GM18517 (cell line): ENCODE data around the gene MGAT5B.

ENCODE experiments used
- ATAC-seq: cut with Tn5 transposase; IDR thresholded peaks from one replicate; pipeline ENCODE4 v1.9.1; 2021; ENCODE audit warnings: mild to moderate bottlenecking, moderate library complexity; ENCODE audit not compliant: unreplicated experiment

Gene MGAT5B

DNA sequence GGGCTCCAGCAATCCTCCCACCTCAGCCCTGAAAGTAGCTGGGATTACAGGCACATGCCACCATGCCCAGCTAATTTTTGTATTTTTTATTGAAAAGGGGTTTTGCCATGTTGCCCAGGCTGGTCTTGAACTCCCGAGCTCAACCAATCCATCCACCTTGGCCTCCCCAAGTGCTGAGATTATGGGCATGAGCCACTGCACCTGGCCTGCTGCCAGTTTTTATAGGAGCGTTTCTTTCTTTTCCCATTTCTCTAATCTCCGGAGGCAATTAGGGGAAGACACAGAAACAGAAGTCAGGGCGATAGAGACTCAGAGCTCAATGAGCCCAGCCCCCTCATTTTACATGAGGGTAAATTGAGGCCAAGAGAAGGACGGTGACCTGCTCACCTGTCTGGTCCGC, 10.4 kb downstream of the MGAT5B start:
- no peak for ATAC-seq

GRCh38 chr17:76879254-76879653, 11.1 kb downstream of the MGAT5B start:
- no peak for ATAC-seq

DNA sequence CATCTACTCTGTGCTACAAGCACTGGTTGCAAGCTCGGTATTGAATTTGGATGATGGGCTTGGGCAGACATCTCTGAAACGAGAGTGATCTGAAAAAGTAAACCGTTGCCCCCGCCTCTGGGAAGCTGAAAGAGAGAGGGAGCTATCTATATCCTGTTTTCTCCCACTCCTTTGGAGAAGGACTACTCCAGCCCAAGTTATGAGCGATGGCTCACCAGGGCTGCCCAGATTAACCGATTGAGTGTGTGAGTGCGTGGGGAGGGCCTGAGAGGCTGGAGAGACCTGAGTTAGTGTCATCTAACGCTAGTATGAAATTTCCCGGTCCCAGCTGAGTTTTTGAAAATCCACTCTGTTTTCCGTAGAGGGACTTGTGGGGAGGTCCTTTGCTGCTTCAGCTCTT, 11.5 kb downstream of the MGAT5B start:
- no peak for ATAC-seq

GRCh38 chr17:76880268-76880667, 12.1 kb downstream of the MGAT5B start:
- ATAC-seq = no peak

DNA sequence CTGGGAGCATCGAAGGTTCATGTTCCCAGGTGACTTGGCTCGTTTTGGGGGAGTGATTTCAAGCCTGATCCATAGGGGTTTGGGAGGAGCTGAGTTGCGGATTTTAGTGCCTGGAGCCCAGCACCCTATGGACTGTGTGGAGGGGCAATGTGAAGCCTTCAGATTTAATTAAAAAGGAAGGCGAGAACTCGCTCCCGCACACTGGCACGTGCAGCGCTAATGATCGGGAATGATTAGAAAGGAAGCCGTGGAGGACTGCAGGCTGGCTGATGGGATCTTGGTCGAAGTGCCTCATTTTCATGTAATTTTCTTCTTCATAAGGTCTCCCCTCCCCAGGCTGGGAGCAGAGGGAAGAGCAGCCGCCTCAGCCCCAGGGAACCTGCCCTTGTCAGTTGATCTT, 12.8 kb downstream of the MGAT5B start:
- no peak for ATAC-seq

GRCh38 chr17:76881408-76881807, 13.2 kb downstream of the MGAT5B start:
- no peak for ATAC-seq

DNA sequence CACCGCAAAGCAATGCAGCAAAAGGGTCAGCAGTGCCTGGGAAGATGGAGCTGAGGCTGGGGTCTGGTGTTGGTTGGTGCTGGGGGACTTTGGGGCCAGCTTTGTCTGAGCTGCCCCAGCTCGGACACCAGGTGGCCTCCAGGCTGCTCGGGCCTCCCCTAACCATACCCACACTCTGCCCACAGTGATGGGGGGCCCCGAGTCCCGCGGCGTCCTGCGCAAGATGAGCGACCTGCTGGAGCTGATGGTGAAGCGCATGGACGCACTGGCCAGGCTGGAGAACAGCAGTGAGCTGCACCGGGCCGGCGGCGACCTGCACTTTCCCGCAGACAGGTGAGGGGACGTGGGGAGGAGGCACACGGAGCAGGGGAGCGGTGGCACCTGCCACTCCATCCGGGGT, 13.8 kb downstream of the MGAT5B start:
- ATAC-seq = no peak

GRCh38 chr17:76883744-76884525, 15.7 kb downstream of the MGAT5B start:
- ATAC-seq = no peak

GRCh38 chr17:76884995-76885893, 17.0 kb downstream of the MGAT5B start:
- no peak for ATAC-seq

DNA sequence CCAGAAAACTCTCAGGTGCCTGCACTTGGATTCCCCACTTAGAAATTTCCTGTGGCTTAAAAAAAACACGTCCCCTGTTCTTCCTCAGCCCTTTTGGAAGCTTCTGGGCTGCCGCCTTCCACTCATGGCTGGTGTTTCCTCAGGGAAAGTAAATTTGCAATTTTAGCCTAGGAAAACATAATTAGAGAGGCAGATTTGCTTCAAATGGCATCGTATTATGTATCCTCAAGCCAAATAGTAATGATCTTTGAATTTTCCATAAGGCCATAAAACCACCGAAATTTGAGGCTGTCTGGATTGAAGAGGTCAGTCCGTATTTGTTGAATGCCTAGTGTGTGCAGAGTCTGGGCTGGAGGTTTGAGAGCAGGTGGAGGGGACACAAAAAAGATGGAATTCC, 17.7 kb downstream of the MGAT5B start:
- no peak for ATAC-seq

GRCh38 chr17:76886395-76886794, 18.2 kb downstream of the MGAT5B start:
- no peak for ATAC-seq

- no peak for ATAC-seq
Observed at GRCh38 chr17:76887802-76888201, 19.6 kb downstream of the MGAT5B start.

DNA sequence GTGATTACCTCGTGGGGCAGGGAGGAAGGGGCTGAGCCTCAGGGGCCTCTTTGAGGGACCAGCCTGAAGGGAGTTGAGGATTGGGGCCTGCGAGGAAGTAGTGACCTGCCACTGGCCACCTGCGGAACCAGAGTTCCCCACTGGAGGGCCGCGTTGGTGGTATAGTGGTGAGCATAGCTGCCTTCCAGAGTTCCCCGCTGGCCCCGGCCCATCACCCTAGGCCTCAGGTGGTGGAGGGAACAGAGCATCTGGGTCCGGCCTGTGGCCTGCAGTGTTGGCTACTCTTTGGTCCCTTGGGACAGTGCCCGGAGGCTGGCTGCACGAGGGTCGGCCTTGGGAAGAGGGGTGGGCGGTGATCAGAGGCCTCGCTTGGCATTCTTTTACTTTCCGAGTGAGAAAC, 20.5 kb downstream of the MGAT5B start:
- no peak for ATAC-seq

DNA sequence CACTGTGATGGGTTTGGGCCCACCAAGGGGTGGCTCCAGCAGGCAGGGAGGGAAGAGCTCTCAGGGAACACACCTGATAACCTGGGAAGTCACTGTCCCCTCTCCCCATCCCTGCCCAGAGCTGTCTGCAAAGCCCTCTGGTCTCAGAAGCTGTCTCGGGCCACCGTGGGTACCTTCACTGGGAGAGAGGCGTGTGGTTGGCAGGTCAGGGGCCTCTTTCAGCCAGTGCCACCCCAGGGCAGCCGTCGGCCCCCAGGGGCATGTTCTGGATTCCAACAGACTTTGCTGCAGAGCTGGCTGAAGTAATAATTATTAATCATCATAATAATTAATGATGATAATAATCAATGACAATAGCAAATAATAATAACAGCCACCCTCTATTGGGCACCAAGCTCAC, 21.1 kb downstream of the MGAT5B start:
- no peak for ATAC-seq

GRCh38 chr17:76892329-76892728, 24.1 kb downstream of the MGAT5B start:
- no peak for ATAC-seq

DNA sequence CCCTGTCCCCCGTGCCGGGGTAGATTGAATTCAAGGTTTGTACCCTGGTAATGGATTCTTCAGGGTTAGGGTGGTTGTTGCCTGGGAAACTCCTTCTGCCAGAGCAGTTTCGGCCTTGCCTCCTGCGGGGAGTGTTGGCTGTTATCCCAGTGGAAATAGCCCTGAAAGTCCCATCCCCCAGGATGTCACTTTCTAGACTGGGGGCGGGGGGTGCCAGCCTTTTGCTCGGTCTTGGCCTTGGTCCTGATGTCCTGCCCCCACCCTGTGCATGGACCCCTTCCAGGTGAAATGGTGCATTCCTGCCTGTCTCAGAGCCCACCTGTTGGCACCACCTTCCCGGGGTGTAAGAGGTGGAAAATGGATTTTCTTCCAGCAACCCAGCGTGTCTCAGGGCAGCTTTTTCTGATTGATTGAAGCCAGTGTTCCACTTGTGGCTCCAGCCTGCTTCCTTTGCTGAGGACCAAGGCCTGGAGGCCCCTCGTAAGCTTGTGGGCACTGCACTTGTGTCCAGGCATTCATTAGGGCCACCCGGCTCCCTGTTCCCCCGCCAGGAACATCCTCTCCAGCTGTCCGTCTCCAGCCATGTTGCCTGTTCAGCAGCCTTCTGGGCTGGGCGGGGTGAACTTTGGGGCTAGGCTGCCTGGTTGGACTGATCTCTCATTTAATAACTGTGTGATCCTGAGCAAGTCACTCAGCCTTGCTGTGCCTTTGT, 25.6 kb downstream of the MGAT5B start:
- ATAC-seq = no peak

- ATAC-seq = no peak
Observed at GRCh38 chr17:76894842-76895241, 26.6 kb downstream of the MGAT5B start.

DNA sequence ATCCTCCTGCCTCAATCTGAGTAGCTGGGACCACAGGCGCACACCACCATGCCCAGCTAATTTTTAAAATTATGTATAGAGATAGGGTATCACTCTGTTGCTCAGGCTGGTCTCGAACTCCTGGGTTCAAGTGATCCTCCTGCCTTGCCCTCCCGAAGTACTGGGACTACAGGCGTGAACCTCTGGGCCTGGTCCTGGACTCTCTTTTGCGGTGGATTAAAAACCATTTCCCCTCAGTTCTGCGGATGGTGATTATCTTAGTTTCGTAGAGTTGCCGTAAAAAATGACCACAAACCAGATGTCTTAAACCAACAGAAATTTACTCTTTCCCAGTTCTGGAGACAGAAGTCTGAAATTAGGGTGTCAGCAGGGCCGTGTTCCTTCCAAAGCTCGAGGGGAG, 28.8 kb downstream of the MGAT5B start:
- no peak for ATAC-seq

DNA sequence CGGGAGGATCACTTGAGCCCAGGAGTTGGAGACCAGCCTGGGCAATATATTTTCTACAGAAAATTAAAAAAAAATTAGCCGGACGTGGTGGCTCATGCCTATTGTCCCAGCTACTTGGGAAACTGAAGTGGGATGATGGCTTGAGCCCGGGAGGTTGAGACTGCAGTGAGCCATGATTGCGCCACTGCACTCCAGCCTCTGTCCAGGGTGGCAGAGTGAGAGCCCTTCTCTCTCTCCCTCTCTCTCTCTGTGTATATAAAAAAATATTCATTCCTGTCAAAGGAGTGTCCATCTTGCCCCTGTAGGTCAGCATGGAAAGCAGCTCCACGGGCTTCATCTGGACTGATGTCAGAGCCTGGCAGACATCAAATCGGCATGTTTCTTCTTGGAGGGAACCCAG, 31.2 kb downstream of the MGAT5B start:
- no peak for ATAC-seq

DNA sequence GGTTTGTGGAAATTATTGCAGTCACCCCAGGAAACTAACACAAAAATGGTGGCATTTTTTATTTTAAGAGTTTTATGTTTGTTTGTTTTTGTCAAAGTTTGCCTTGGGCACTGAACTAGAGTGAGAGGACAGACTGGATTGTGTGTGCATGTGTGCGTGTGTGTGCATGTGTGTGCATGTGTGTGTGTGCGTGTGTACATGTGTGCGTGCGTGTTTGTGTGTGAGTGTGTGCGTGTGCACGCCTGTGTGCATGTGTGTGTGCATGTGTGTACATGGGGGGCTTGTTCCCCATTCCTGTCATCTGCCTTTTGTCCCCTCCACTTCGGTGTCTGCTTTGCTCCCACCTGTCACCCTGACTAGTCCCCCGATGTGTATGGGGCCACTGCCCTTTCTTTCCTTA, 32.5 kb downstream of the MGAT5B start:
- no peak for ATAC-seq

DNA sequence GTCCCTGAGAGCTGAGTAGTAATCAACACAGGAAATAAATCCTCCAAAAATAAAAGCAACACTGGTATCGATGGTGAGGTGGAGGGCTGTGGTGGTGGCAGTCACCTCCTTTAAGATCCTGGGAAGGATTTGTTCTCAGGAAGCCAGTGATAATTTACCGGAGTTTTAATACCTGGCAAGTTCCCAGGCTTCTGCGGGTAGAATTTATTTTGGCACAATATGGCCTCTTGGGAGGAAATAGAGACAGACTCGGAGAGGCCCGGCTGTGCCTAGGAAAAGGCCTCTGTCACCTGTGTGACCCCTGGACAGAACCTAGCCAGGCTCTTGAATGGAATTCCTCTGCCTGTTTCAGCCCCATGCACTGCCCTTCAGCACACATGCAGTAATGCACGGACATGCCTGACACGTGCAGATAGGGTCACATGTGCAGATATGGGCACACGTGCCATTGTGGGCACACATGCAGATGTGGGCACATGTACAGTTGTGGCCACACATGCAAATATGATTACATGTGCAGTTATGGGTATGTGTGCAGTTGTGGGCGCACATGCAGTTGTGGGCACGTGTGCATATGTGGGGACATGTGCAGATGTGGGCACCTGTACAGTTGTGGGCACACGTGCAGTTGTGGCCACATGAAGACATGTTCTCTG, 33.5 kb downstream of the MGAT5B start:
- no peak for ATAC-seq
